ENCODE results near the gene ZMYM3. TPM values are rescaled to one million over a fixed set of nuclear protein-coding genes. Genes with fewer than 3 reads are reported as not detected.

The ZMYM3 gene
- total and polyA plus RNA-seq, 8 donors = 2.9 to 53.6 (median 9.0) TPM

DNA sequence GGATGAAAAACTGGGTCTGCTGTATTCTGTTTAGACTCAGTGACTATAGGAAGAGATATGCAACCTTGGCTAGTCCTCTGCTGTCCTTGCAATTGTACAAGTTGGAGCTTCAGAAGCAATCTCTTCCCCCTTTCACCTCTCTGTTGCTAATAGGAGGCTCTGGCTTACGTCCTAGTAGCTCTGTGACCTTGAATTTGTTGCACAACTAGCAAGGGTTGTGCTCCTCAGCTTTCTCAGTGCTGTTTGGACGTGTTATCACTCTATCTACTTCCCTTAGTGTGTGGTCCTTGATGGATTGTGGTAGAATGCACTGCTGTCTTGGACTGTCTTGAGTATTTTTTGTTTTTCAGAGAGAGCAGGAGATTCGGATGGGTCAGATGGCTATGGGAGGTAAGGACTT, 44.2 kb upstream of the ZMYM3 start:
- no peak for TF ChIP-seq POLR2AphosphoS5 (IDR thresholded peaks at IDR 0.05)
- Histone ChIP-seq H3K9me3 (no peaks in the 10 kb centered on the region), H3K4me1 (no peaks in the 10 kb centered on the region), H3K27ac (no peak overlapping the region), H3K27me3 (no peaks in the 10 kb centered on the region), H3K36me3 (peaks cover 35 to 85% (median 76%) of the 10 kb centered on the region in 4 donors), H3K4me3 (no peak overlapping the region)
- intact Hi-C loops (cut with DNase I; ENCODE audit: low total_unique reads) = no loop called here
- WGBS, 5 donors = 55 to 78% (median 70%) methylated on average over 3 of the region's 3 CpGs
- DNase-seq = no peak

DNA sequence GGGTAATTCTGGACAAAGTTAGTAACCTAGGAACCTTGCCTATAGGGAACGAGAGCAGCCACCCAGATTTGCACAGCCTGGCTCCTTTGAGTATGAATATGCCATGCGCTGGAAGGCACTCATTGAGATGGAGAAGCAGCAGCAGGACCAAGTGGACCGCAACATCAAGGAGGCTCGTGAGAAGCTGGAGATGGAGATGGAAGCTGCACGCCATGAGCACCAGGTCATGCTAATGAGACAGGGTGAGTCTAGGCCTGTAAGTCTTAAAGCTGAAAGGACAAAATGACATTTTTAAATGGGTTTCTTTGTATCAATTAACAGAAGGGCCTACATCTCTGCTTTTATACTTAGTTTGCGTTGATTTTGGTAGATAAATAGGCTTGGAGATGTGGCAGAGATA, 42.9 kb upstream of the ZMYM3 start:
- WGBS, 5 donors = 82 to 96% (median 92%) methylated on average over 6 of the region's 6 CpGs
- intact Hi-C loops (cut with DNase I; ENCODE audit: low total_unique reads) = no loop called here
- Histone ChIP-seq H3K9me3 (no peaks in the 10 kb centered on the region), H3K27me3 (no peaks in the 10 kb centered on the region), H3K4me3 (no peak overlapping the region), H3K36me3 (peaks cover 41 to 99% (median 89%) of the 10 kb centered on the region in 4 donors), H3K4me1 (no peaks in the 10 kb centered on the region), H3K27ac (no peak overlapping the region)
- TF ChIP-seq, protein P1, sequence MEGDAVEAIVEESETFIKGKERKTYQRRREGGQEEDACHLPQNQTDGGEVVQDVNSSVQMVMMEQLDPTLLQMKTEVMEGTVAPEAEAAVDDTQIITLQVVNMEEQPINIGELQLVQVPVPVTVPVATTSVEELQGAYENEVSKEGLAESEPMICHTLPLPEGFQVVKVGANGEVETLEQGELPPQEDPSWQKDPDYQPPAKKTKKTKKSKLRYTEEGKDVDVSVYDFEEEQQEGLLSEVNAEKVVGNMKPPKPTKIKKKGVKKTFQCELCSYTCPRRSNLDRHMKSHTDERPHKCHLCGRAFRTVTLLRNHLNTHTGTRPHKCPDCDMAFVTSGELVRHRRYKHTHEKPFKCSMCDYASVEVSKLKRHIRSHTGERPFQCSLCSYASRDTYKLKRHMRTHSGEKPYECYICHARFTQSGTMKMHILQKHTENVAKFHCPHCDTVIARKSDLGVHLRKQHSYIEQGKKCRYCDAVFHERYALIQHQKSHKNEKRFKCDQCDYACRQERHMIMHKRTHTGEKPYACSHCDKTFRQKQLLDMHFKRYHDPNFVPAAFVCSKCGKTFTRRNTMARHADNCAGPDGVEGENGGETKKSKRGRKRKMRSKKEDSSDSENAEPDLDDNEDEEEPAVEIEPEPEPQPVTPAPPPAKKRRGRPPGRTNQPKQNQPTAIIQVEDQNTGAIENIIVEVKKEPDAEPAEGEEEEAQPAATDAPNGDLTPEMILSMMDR (IDR thresholded peaks at IDR 0.05) = no peak
- TF ChIP-seq POLR2AphosphoS5 (IDR thresholded peaks at IDR 0.05) (no peak), POLR2A (IDR thresholded peaks at IDR 0.05) (no peak), EP300 (IDR thresholded peaks at IDR 0.05) (no peak)
- no peak for DNase-seq

DNA sequence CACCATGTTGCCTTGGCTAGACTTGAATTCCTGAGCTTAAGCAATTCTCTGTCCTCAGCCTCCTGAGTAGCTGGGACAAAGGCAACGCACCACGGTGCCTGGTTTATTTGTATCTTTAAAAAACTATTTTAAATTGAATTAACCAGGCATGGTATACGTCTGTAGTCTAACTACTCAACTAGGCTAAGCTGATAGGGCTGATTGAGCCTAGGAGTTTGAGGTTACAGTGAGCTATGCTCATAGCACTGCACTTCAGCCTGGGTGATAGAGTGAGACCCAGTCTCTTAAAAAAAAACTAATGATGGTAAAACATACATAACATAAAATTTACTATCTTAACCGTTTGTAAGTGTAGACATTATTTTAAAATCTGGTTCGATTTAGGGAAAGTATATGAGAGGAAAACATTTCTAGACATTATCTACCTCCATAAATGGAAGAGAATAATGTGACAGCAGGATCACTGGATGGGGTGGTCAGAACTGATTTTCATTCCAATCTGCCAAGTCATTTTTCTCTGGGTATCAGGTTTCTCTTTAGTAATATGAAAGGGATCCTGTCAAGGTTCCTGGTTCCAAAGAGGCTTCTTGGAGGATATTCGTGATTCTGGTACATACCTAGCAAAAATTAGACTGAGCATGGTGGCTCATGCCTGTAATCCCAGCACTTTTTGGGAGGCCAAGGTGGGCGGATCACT, 38.9 kb upstream of the ZMYM3 start:
- 75 to 95% (median 87%) methylated on average over 7 of the region's 7 CpGs for WGBS, 5 donors
- H3K36me3 ChIP-seq = peaks cover 45 to 75% (median 74%) of the 10 kb centered on the region in 4 donors
- DNase-seq = no peak
- no peak overlapping the region for H3K4me3 ChIP-seq
- H3K9me3 ChIP-seq = no peaks in the 10 kb centered on the region
- peaks cover 0 to 19% (median 7%) of the 10 kb centered on the region in 4 donors for H3K4me1 ChIP-seq
- TF ChIP-seq, protein P1 (IDR thresholded peaks at IDR 0.05) = no peak
- TF ChIP-seq POLR2AphosphoS5 (IDR thresholded peaks at IDR 0.05) = no peak
- TF ChIP-seq POLR2A (IDR thresholded peaks at IDR 0.05) = no peak
- no peak for TF ChIP-seq EP300 (IDR thresholded peaks at IDR 0.05)
- H3K27ac ChIP-seq = no peak overlapping the region
- intact Hi-C loops (cut with DNase I; ENCODE audit: low total_unique reads) = no loop called here
- H3K27me3 ChIP-seq = no peaks in the 10 kb centered on the region

DNA sequence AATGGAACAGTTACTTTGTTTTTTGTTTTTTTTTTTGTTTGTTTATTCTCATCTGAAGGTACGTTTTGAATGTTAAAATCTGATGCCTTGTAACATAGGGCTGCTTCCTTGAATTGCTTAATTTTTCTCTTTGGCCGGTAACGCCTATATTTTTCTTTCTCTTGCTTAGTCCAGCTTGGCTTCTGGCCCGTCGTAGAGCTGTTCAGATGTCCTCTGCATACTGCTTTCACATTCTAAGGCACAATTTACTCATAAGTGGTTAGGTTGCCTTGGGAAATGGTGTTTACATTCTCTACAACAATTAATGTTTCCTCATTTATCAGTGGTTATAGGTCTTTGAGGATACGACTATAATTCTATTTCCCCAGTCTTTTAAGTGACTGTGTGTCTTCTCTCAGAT, 37.4 kb upstream of the ZMYM3 start:
- no peak for DNase-seq
- Histone ChIP-seq H3K36me3 (peaks cover 31 to 61% (median 59%) of the 10 kb centered on the region in 4 donors), H3K27ac (no peak overlapping the region), H3K4me1 (peaks cover 0 to 30% (median 13%) of the 10 kb centered on the region in 4 donors), H3K27me3 (no peaks in the 10 kb centered on the region), H3K9me3 (no peaks in the 10 kb centered on the region), H3K4me3 (no peak overlapping the region)
- 56 to 69% (median 63%) methylated on average over 6 of the region's 6 CpGs for WGBS, 5 donors
- no peak for TF ChIP-seq POLR2A (IDR thresholded peaks at IDR 0.05)
- no peak for TF ChIP-seq POLR2AphosphoS5 (IDR thresholded peaks at IDR 0.05)
- no peak for TF ChIP-seq EP300 (IDR thresholded peaks at IDR 0.05)
- TF ChIP-seq, protein P1 (IDR thresholded peaks at IDR 0.05) = no peak
- intact Hi-C loops (cut with DNase I; ENCODE audit: low total_unique reads) = no loop called here

DNA sequence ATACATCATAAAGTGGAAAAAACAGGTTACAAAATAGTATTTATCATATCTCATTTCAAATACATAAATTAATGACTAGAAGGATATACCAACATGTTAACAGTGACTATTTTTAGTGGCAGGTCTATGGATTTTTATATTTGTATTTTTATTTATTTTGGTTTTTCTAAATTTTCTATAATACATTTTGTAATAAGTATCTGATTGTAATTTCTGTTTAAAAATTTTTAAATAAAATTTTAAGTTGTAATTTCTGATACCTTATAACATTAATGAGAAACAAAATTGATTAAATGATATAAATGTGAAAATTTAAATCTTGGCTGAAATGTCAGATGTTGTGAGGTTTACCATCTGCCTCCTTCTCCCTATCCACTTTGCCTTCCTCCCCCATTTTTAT, 32.0 kb upstream of the ZMYM3 start:
- H3K4me3 ChIP-seq = peak overlapping the region in 1 of 4 donors; percentile 55
- peaks cover 0 to 46% (median 22%) of the 10 kb centered on the region in 4 donors for H3K4me1 ChIP-seq
- H3K9me3 ChIP-seq = peaks cover 0 to 13% (median 6%) of the 10 kb centered on the region in 4 donors
- intact Hi-C loops (cut with DNase I; ENCODE audit: low total_unique reads) = no loop called here
- TF ChIP-seq EP300 (IDR thresholded peaks at IDR 0.05) (no peak), POLR2AphosphoS5 (IDR thresholded peaks at IDR 0.05) (no peak), POLR2A (IDR thresholded peaks at IDR 0.05) (no peak)
- TF ChIP-seq, protein P1 (IDR thresholded peaks at IDR 0.05) = no peak
- H3K36me3 ChIP-seq = peaks cover 4 to 6% (median 5%) of the 10 kb centered on the region in 4 donors
- DNase-seq = no peak
- no peak overlapping the region for H3K27ac ChIP-seq
- H3K27me3 ChIP-seq = no peaks in the 10 kb centered on the region
